IMR-90 (cell line): Measurements from ENCODE around the gene HMOX2. TPM values are rescaled to one million over a fixed set of nuclear protein-coding genes. Genes with fewer than 3 reads are reported as not detected.

Source experiments
- ATAC-seq: fragments of 200-7000 bp; cut with Tn5 transposase; 2 replicates; pipeline ENCODE4 v1.9.1; 2020; ENCODE audit warnings: low read depth, mild to moderate bottlenecking, moderate library complexity
- BruUV-seq: library from RNA; stranded (reverse); fragments of 400-500 nt; replicated peaks from 2 replicates; lab custom pipeline; 2021; lab: Mats Ljungman, UMichigan
- CTCF ChIA-PET: fragments of 300-600 bp; formaldehyde crosslinking; extraction: SDS; loops from one replicate; lab custom pipeline; 2021; ENCODE audit warnings: antibody characterized with exemption; lab: Yijun Ruan, JAX
- POLR2A ChIA-PET: fragments of 300-600 bp; sonication (Branson Sonifier 250); formaldehyde crosslinking; loops from one replicate; lab custom pipeline; 2022; ENCODE audit warnings: antibody characterized with exemption; ENCODE audit not compliant: unreplicated experiment; lab: Charles Lee
- DNase-seq: peaks from one replicate; pipeline ENCODE4 v3.0.0; 2013
- H2AFZ ChIP-seq: replicated peaks from 2 replicates; pipeline ENCODE3; 2013; ENCODE audit warnings: low read length, mild to moderate bottlenecking; ENCODE audit not compliant: poor library complexity
- H2AK5ac ChIP-seq: 2 replicates; pipeline ENCODE4 v1.6.1; 2013; ENCODE audit warnings: low read depth, low read length, inconsistent platforms
- H2AK9ac ChIP-seq: replicated peaks from 2 replicates; pipeline ENCODE3; 2013; ENCODE audit warnings: mild to moderate bottlenecking, low read depth, low read length, moderate library complexity; ENCODE audit not compliant: poor library complexity
- H2BK120ac ChIP-seq: 2 replicates; pipeline ENCODE4 v1.6.1; 2013; ENCODE audit warnings: low read depth, low read length, inconsistent platforms
- H2BK15ac ChIP-seq: 3 replicates; pipeline ENCODE4 v1.6.1; 2013; ENCODE audit warnings: low read depth, low read length, inconsistent platforms
- H2BK20ac ChIP-seq: 2 replicates; pipeline ENCODE4 v1.6.1; 2013; ENCODE audit warnings: low read depth, mild to moderate bottlenecking, inconsistent platforms, low read length, moderate library complexity
- H2BK5ac ChIP-seq: 2 replicates; pipeline ENCODE4 v1.6.1; 2013; ENCODE audit warnings: mild to moderate bottlenecking, low read depth, low read length, inconsistent platforms; ENCODE audit not compliant: poor library complexity, severe bottlenecking
- H3K14ac ChIP-seq: replicated peaks from 2 replicates; pipeline ENCODE4 v1.6.1; 2013; ENCODE audit warnings: low read depth, low read length, inconsistent platforms
- H3K18ac ChIP-seq: 2 replicates; pipeline ENCODE4 v1.6.1; 2013; ENCODE audit warnings: low read depth, low read length, control low read depth
- H3K23ac ChIP-seq: 2 replicates; pipeline ENCODE4 v1.6.1; 2013; ENCODE audit warnings: low read depth, low read length, inconsistent platforms
- H3K27ac ChIP-seq: 2 replicates; pipeline ENCODE4 v1.5.1; 2013; ENCODE audit warnings: mild to moderate bottlenecking, control low read depth, low read length; ENCODE audit not compliant: insufficient read depth
- H3K27me3 ChIP-seq: 2 replicates; pipeline ENCODE4 v1.6.1; 2013; ENCODE audit warnings: low read length; ENCODE audit not compliant: control insufficient read depth, insufficient read depth
- H3K36me3 ChIP-seq: 2 replicates; pipeline ENCODE4 v1.6.1; 2013; ENCODE audit warnings: low read length, mixed read lengths; ENCODE audit not compliant: control insufficient read depth, insufficient read depth
- H3K4ac ChIP-seq: 2 replicates; pipeline ENCODE4 v1.6.1; 2013; ENCODE audit warnings: low read depth, low read length, inconsistent platforms
- H3K4me1 ChIP-seq: 2 replicates; pipeline ENCODE4 v1.6.1; 2013; ENCODE audit warnings: low read length, mixed read lengths; ENCODE audit not compliant: control insufficient read depth, insufficient read depth
- H3K4me2 ChIP-seq: 2 replicates; pipeline ENCODE4 v1.6.1; 2013; ENCODE audit warnings: low read depth, mild to moderate bottlenecking, control low read depth, low read length, moderate library complexity
- H3K4me3 ChIP-seq: 2 replicates; pipeline ENCODE4 v1.5.1; 2013; ENCODE audit warnings: low read depth, mild to moderate bottlenecking, control low read depth, low read length, moderate library complexity; ENCODE audit not compliant: insufficient read depth
- H3K56ac ChIP-seq: 2 replicates; pipeline ENCODE4 v1.6.1; 2013; ENCODE audit warnings: low read length, inconsistent platforms; ENCODE audit not compliant: insufficient read depth; ENCODE audit errors: extremely low read depth
- H3K79me1 ChIP-seq, 2 experiments: 2 replicates each; pipeline ENCODE4 v1.6.1; 2013; ENCODE audit warnings: low read length in 2 of 2, inconsistent platforms in 1 of 2, low read depth in 1 of 2
- H3K9ac ChIP-seq: 2 replicates; pipeline ENCODE4 v1.6.1; 2013; ENCODE audit warnings: low read depth, low read length, control low read depth
- H3K9me1 ChIP-seq: 2 replicates; pipeline ENCODE4 v1.6.1; 2013; ENCODE audit warnings: low read length, inconsistent platforms; ENCODE audit not compliant: insufficient read depth
- H3K9me3 ChIP-seq: 2 replicates; pipeline ENCODE4 v1.6.1; 2013; ENCODE audit warnings: low read length; ENCODE audit not compliant: control insufficient read depth, insufficient read depth
- H4K20me1 ChIP-seq: 2 replicates; pipeline ENCODE4 v1.6.1; 2013; ENCODE audit warnings: low read length, inconsistent platforms; ENCODE audit not compliant: insufficient read depth
- H4K5ac ChIP-seq: 2 replicates; pipeline ENCODE4 v1.6.1; 2013; ENCODE audit warnings: mild to moderate bottlenecking, low read depth, low read length, control low read depth
- H4K8ac ChIP-seq, 2 experiments: 2 replicates each; pipeline ENCODE4 v1.6.1; 2013; ENCODE audit warnings: low read depth in 2 of 2, low read length in 2 of 2, control low read depth in 1 of 2, inconsistent platforms in 1 of 2
- H4K91ac ChIP-seq: 2 replicates; pipeline ENCODE4 v1.6.1; 2013; ENCODE audit warnings: low read depth, low read length, inconsistent platforms; ENCODE audit not compliant: insufficient read depth
- BHLHE40 ChIP-seq: fragments of 150-350 bp; IDR thresholded peaks from 2 replicates; pipeline ENCODE4 v1.6.1; 2016; ENCODE audit warnings: mild to moderate bottlenecking, low read depth, low read length
- CEBPB ChIP-seq: IDR thresholded peaks from 2 replicates; pipeline ENCODE4 v1.6.1; 2012; ENCODE audit warnings: low read depth, low read length, improper control_type of control experiment
- CHD1 ChIP-seq: IDR thresholded peaks from 2 replicates; pipeline ENCODE4 v1.6.1; 2012; ENCODE audit warnings: low read depth, low read length, improper control_type of control experiment
- FOS ChIP-seq: fragments of 150-350 bp; IDR thresholded peaks from 2 replicates; pipeline ENCODE4 v1.6.1; 2016; ENCODE audit warnings: low read depth, low read length
- MAFK ChIP-seq: IDR thresholded peaks from 2 replicates; pipeline ENCODE4 v1.6.1; 2012; ENCODE audit warnings: low read depth, low read length, improper control_type of control experiment
- MAZ ChIP-seq: IDR thresholded peaks from 2 replicates; pipeline ENCODE4 v1.6.1; 2012; ENCODE audit warnings: low read depth, mild to moderate bottlenecking, low read length, improper control_type of control experiment, moderate library complexity, borderline replicate concordance
- MXI1 ChIP-seq: IDR thresholded peaks from 2 replicates; pipeline ENCODE4 v1.6.1; 2012; ENCODE audit warnings: low read depth, mild to moderate bottlenecking, low read length, moderate library complexity, borderline replicate concordance
- NFE2L2 ChIP-seq: fragments of 150-350 bp; IDR thresholded peaks from 2 replicates; pipeline ENCODE4 v1.6.1; 2016; ENCODE audit warnings: low read depth, mild to moderate bottlenecking, low read length
- POLR2A ChIP-seq: IDR thresholded peaks from 2 replicates; pipeline ENCODE4 v1.6.1; 2012; ENCODE audit warnings: mild to moderate bottlenecking, low read depth, low read length
- RAD21 ChIP-seq: IDR thresholded peaks from 2 replicates; pipeline ENCODE4 v1.6.1; 2012; ENCODE audit warnings: low read length, improper control_type of control experiment
- RCOR1 ChIP-seq: IDR thresholded peaks from 2 replicates; pipeline ENCODE4 v1.6.1; 2012; ENCODE audit warnings: mild to moderate bottlenecking, low read length, improper control_type of control experiment; ENCODE audit not compliant: insufficient replicate concordance
- RFX5 ChIP-seq: IDR thresholded peaks from 2 replicates; pipeline ENCODE4 v1.8.0; 2012; ENCODE audit warnings: low read depth, mild to moderate bottlenecking, low read length, moderate library complexity
- SMC3 ChIP-seq: fragments of 150-350 bp; IDR thresholded peaks from 2 replicates; pipeline ENCODE4 v1.6.1; 2016; ENCODE audit warnings: low read depth, mild to moderate bottlenecking, antibody characterized with exemption, low read length, moderate library complexity
- WGBS, 2 experiments: methylation state at CpG; one replicate each; pipeline versions ENCODE4 v1.1.5 to v1.1.7; 2013; ENCODE audit warnings: missing lambda C conversion rate in 2 of 2; ENCODE audit not compliant: insufficient read length in 1 of 2; ENCODE audit errors: extremely low coverage in 2 of 2; 5-methylcytosine and 5-hydroxymethylcytosine counted together
- dilution Hi-C: fragments of 300-500 bp; cut with HindIII; formaldehyde crosslinking; loops from one replicate; pipeline ENCODE4 v1.14.3; 2018; ENCODE audit warnings: low sequenced_read_pairs; ENCODE audit not compliant: unreplicated experiment
- in situ Hi-C: fragments of 300-500 bp; cut with MboI; formaldehyde crosslinking; loops from 3 replicates; pipeline ENCODE4 v1.14.3; 2019; ENCODE audit warnings: low sequenced_read_pairs, inconsistent platforms, mixed read lengths
- intact Hi-C: fragments of 100-400 bp; cut with micrococcal nuclease; formaldehyde crosslinking; loops from 2 replicates; pipeline ENCODE4 v1.10.0; 2022
- polyA plus RNA-seq, 3 experiments: library from polyadenylated mRNA; depleted of rRNA; stranded (reverse); fragments of >200 nt; gene quantifications; 2 replicates each; pipeline ENCODE4 v1.2.3, GENCODE V29; 2012; ENCODE audit warnings: low replicate concordance in 1 of 3
- total RNA-seq: library from RNA; depleted of rRNA; stranded (reverse); fragments of >200 nt; gene quantifications from 2 replicates; pipeline ENCODE4 v1.2.3, GENCODE V29; 2012
- TF ChIP-seq, protein P1 (sequence below): conservative IDR thresholded peaks from 2 replicates; pipeline ENCODE4 v1.5.1; 2012; ENCODE audit warnings: mild to moderate bottlenecking, low read depth, low read length, improper control_type of control experiment
- TF ChIP-seq, protein P2 (sequence below): fragments of 150-350 bp; IDR thresholded peaks from 2 replicates; pipeline ENCODE4 v1.6.1; 2016; ENCODE audit warnings: low read depth, mild to moderate bottlenecking, low read length, moderate library complexity, borderline replicate concordance
- TF ChIP-seq, protein P3 (sequence below): fragments of 150-350 bp; IDR thresholded peaks from 2 replicates; pipeline ENCODE4 v1.6.1; 2017; ENCODE audit warnings: mild to moderate bottlenecking, antibody characterized with exemption, low read length, low read depth

Gene HMOX2
- total and polyA plus RNA-seq, 2 of the 4 experiments (the other 2 are of a cell fraction), result 93.9 to 98.8 TPM

DNA sequence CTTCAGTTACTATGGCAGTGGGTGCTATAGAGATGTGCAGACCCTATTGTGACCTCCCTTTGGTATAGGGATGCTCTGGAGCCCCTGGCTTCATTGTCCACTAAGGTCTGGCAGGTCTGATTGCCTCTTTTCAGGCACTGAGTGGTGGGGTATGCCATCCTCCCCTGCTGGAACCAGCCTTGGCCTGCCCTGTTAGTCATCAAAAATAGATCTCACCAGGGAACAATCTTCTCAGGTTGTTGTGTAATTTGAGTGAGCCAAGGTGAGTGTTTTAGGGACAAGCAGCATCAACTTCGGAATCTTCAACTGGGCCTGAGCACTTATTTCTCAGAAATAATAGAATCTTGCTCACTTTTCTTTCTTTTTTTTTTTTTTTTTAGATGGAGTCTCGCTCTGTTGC lies 19.6 kb downstream of the HMOX2 start:
- Histone ChIP-seq H2AK9ac (peak overlapping the region; percentile 53), H3K27ac (peak overlapping the region; percentile 55), H3K9me3 (no peaks in the 10 kb centered on the region), H3K9ac (no peak overlapping the region), H3K27me3 (no peaks in the 10 kb centered on the region), H3K4me1 (peaks cover 22% of the 10 kb centered on the region), H3K4me2 (no peak overlapping the region), H3K36me3 (no peaks in the 10 kb centered on the region; the same call in 1 of the 2 replicates), H3K23ac (peak overlapping the region; percentile 79; the same call in 1 of the 2 replicates), H2BK120ac (peak overlapping the region; percentile 89), H3K4ac (peak overlapping the region; percentile 90), H3K18ac (peak overlapping the region; percentile 45; the same call in 1 of the 2 replicates), H3K56ac (peak overlapping the region; percentile 35; the same call in 1 of the 2 replicates), H4K91ac (peak overlapping the region; percentile 79), H3K4me3 (no peak overlapping the region), H4K20me1 (peaks cover 8% of the 10 kb centered on the region; the same call in 1 of the 2 replicates), H2BK20ac (peak overlapping the region; percentile 95), H2BK15ac (peak overlapping the region; percentile 59; the same call in 1 of the 3 replicates), H4K8ac (peak overlapping the region; percentile 32 to 80), H4K5ac (peak overlapping the region; percentile 39; the same call in 1 of the 2 replicates), H2BK5ac (peak overlapping the region; percentile 95), H2AFZ (no peak overlapping the region), H3K79me1 (peaks cover 34 to 90% of the 10 kb centered on the region in 2 experiments; a peak in 3 of 4 replicates), H2AK5ac (peak overlapping the region; percentile 96), H3K14ac (peak overlapping the region; percentile 88), H3K9me1 (peaks cover 25% of the 10 kb centered on the region)
- ATAC-seq (no peak), DNase-seq (no peak)
- TF ChIP-seq SMC3 (no peak), RCOR1 (no peak), FOS (no peak), MAZ (no peak), RFX5 (no peak), RAD21 (no peak), NFE2L2 (no peak), MXI1 (no peak), POLR2A (no peak), BHLHE40 (no peak), CHD1 (no peak), CEBPB (no peak), MAFK (no peak)
- TF ChIP-seq, protein P1, sequence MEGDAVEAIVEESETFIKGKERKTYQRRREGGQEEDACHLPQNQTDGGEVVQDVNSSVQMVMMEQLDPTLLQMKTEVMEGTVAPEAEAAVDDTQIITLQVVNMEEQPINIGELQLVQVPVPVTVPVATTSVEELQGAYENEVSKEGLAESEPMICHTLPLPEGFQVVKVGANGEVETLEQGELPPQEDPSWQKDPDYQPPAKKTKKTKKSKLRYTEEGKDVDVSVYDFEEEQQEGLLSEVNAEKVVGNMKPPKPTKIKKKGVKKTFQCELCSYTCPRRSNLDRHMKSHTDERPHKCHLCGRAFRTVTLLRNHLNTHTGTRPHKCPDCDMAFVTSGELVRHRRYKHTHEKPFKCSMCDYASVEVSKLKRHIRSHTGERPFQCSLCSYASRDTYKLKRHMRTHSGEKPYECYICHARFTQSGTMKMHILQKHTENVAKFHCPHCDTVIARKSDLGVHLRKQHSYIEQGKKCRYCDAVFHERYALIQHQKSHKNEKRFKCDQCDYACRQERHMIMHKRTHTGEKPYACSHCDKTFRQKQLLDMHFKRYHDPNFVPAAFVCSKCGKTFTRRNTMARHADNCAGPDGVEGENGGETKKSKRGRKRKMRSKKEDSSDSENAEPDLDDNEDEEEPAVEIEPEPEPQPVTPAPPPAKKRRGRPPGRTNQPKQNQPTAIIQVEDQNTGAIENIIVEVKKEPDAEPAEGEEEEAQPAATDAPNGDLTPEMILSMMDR, result no peak
- TF ChIP-seq, protein P2, sequence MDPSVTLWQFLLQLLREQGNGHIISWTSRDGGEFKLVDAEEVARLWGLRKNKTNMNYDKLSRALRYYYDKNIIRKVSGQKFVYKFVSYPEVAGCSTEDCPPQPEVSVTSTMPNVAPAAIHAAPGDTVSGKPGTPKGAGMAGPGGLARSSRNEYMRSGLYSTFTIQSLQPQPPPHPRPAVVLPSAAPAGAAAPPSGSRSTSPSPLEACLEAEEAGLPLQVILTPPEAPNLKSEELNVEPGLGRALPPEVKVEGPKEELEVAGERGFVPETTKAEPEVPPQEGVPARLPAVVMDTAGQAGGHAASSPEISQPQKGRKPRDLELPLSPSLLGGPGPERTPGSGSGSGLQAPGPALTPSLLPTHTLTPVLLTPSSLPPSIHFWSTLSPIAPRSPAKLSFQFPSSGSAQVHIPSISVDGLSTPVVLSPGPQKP, result no peak
- TF ChIP-seq, protein P3, sequence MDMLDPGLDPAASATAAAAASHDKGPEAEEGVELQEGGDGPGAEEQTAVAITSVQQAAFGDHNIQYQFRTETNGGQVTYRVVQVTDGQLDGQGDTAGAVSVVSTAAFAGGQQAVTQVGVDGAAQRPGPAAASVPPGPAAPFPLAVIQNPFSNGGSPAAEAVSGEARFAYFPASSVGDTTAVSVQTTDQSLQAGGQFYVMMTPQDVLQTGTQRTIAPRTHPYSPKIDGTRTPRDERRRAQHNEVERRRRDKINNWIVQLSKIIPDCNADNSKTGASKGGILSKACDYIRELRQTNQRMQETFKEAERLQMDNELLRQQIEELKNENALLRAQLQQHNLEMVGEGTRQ, result no peak
- in situ Hi-C loops, result no loop called here
- no TSS peak for BruUV-seq
- no CpG with 5 or more reads among the region's 2 CpGs for WGBS, 2 experiments
- CTCF ChIA-PET, result interaction anchor here (1.0 kb wide), 1 partner anchor 20 kb away, joined by 4 read pairs; the partner anchor contains the start of gene HMOX2
- dilution Hi-C loops, result no loop called here
- intact Hi-C loops, result no loop called here
- POLR2A ChIA-PET, result no interaction called here
